ENCODE measurements around the gene PPP1R15B. TPM values are rescaled to one million over a fixed set of nuclear protein-coding genes. Genes with fewer than 3 reads are reported as not detected.

The PPP1R15B gene
- total and polyA plus RNA-seq, 11 donors, result 8.1 to 29.8 (median 25.9) TPM

DNA sequence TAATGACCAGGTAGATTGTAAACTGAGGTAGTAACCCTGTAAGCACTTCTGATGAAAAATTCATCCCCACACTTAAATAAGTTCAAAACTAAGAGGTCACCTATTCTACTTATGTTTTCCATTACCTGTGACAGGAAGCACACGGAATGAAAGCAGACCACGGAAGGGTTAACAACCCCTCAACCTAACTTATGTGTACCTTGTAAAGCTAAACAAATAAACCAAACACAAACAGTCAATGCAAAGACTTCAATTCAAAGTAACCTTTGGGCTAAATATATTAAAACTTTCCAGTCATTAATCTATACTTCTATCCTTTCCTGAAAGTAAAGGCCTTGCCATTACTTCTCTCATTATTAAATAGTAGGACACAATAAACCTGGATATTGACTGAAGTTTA, 7.0 kb downstream of the PPP1R15B start:
- H3K27ac ChIP-seq, result no peak overlapping the region
- ATAC-seq, result no peak
- intact Hi-C loops (cut with DNase I), result loop anchor here in 2 of 10 donors (10.0 kb wide), 2 partner anchors 540 to 550 kb away; partner anchors contain the start of gene SNRPE (in 1 of the 2)

DNA sequence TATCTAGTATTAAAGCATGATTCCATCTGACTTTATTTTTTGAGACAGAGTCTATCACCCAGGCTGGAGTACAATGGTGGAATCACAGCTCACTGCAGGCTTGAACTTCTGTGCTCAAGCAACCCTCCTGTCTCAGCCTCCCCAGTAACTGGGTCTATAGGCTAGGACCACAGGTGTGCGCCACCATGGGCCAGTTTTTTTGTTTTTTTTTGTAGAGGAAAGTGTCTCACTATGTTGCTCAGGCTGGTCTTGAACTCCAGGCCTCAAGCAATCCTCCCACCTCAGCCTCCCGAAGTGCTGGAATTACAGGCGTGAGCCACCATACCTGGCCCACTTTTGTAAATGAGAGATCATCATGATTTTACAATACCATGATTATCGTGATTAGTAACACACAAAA, 9.2 kb downstream of the PPP1R15B start:
- no peak for DNase-seq
- TF ChIP-seq, protein P1, sequence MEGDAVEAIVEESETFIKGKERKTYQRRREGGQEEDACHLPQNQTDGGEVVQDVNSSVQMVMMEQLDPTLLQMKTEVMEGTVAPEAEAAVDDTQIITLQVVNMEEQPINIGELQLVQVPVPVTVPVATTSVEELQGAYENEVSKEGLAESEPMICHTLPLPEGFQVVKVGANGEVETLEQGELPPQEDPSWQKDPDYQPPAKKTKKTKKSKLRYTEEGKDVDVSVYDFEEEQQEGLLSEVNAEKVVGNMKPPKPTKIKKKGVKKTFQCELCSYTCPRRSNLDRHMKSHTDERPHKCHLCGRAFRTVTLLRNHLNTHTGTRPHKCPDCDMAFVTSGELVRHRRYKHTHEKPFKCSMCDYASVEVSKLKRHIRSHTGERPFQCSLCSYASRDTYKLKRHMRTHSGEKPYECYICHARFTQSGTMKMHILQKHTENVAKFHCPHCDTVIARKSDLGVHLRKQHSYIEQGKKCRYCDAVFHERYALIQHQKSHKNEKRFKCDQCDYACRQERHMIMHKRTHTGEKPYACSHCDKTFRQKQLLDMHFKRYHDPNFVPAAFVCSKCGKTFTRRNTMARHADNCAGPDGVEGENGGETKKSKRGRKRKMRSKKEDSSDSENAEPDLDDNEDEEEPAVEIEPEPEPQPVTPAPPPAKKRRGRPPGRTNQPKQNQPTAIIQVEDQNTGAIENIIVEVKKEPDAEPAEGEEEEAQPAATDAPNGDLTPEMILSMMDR (IDR thresholded peaks at IDR 0.05), result no peak
- no peak for TF ChIP-seq POLR2A (IDR thresholded peaks at IDR 0.05)
- H3K9me3 ChIP-seq, result no peaks in the 10 kb centered on the region
- no peak overlapping the region for H3K27ac ChIP-seq
- ATAC-seq, result no peak
- H3K4me1 ChIP-seq, result peaks cover 0 to 32% (median 23%) of the 10 kb centered on the region in 12 donors
- intact Hi-C loops (cut with DNase I), result loop anchor here in 2 of 10 donors (10.0 kb wide), 2 partner anchors 538 to 548 kb away; partner anchors contain the start of gene SNRPE (in 1 of the 2)
- 95 to 98% (median 96%) methylated on average over 4 of the region's 4 CpGs for WGBS, 4 donors
- no peak overlapping the region for H3K4me3 ChIP-seq
- H3K27me3 ChIP-seq, result no peaks in the 10 kb centered on the region
- peaks cover 0 to 91% (median 78%) of the 10 kb centered on the region in 9 donors for H3K36me3 ChIP-seq

More for the DNA sequence above, 7.0 kb downstream of the PPP1R15B start:
- DNase-seq, result no peak
- H3K36me3 ChIP-seq, result peaks cover 0 to 80% (median 68%) of the 10 kb centered on the region in 9 donors
- H3K4me1 ChIP-seq, result peaks cover 0 to 35% (median 23%) of the 10 kb centered on the region in 12 donors
- TF ChIP-seq POLR2A (IDR thresholded peaks at IDR 0.05), result no peak
- TF ChIP-seq, protein P1 (IDR thresholded peaks at IDR 0.05), result no peak
- no peaks in the 10 kb centered on the region for H3K9me3 ChIP-seq
- WGBS, 4 donors, result 63 to 84% (median 80%) methylated on average over 2 of the region's 2 CpGs
- H3K27me3 ChIP-seq, result no peaks in the 10 kb centered on the region
- H3K4me3 ChIP-seq, result no peak overlapping the region

DNA sequence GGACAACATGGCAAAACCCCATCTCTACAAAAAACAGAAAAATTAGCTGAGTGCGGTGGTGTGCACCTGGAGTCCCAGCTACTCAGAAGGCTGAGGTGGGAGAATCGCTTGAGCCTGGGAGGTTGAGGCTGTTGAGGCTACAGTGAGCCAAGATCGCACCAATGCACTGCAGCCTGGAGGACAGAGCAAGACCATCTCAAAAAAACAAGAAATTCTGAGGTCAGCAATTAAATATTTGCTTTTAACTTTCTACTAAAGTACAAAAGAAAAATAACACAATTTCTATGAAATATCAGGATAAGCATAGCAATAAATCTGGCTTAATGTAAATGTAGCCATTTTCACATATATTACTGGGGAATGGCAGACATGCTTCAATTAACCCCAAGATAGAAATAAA, 9.9 kb downstream of the PPP1R15B start:
- peaks cover 0 to 26% (median 20%) of the 10 kb centered on the region in 12 donors for H3K4me1 ChIP-seq
- TF ChIP-seq, protein P1 (IDR thresholded peaks at IDR 0.05), result no peak
- no peak for TF ChIP-seq POLR2A (IDR thresholded peaks at IDR 0.05)
- WGBS, 4 donors, result 90 to 97% (median 94%) methylated on average over 3 of the region's 3 CpGs
- intact Hi-C loops (cut with DNase I), result loop anchor here in 2 of 10 donors (10.0 kb wide), 2 partner anchors 537 to 547 kb away; partner anchors contain the start of gene SNRPE (in 1 of the 2)
- no peak overlapping the region for H3K4me3 ChIP-seq
- no peak overlapping the region for H3K27ac ChIP-seq
- H3K27me3 ChIP-seq, result no peaks in the 10 kb centered on the region
- peaks cover 0 to 97% (median 78%) of the 10 kb centered on the region in 9 donors for H3K36me3 ChIP-seq
- ATAC-seq (no peak), DNase-seq (no peak)
- no peaks in the 10 kb centered on the region for H3K9me3 ChIP-seq

DNA sequence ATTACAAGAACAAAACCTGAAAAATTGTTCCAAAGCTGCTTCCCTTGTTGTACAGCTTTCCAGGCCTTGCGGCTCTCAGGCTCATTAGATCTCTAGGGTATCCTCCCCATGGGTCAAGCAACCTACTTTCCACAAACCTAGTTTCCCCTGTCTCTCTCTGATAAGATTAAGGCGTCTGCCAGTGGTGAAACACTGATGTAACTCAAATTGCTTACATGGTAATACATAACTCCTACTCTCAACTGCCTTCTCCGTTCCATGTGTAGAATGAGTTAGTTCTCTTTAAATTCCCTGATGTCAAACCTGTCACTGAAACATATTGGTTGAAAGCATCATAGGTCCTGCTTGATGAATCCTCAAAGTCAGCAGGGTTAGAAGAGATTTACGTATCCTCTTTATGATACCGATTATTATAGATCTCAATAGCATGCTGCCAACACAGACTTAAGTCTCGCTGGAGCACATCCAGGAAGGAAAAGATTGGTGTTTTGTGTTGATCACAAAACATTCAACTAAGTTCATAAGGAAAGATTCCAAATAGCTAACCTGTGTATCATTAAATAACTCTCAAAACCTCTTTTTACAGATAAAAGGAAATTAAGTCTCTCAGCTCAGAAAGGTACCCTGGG, 10.6 kb downstream of the PPP1R15B start:
- H3K36me3 ChIP-seq, result peaks cover 0 to 93% (median 74%) of the 10 kb centered on the region in 9 donors
- H3K27me3 ChIP-seq, result no peaks in the 10 kb centered on the region
- no peak for ATAC-seq
- H3K4me3 ChIP-seq, result no peak overlapping the region
- intact Hi-C loops (cut with DNase I), result loop anchor here in 2 of 10 donors (10.0 kb wide), 2 partner anchors 536 to 546 kb away; partner anchors contain the start of gene SNRPE (in 1 of the 2)
- 73 to 87% (median 85%) methylated on average over 6 of the region's 6 CpGs for WGBS, 4 donors
- TF ChIP-seq, protein P1 (IDR thresholded peaks at IDR 0.05), result no peak
- TF ChIP-seq POLR2A (IDR thresholded peaks at IDR 0.05), result no peak
- peaks cover 0 to 18% (median 14%) of the 10 kb centered on the region in 12 donors for H3K4me1 ChIP-seq
- DNase-seq, result no peak
- H3K27ac ChIP-seq, result no peak overlapping the region
- H3K9me3 ChIP-seq, result no peaks in the 10 kb centered on the region

Data from heart left ventricle (tissue), 16 donors.